Cardiac fibroblast (primary cell): ENCODE results near the gene CNIH2.
"Not testable (repeated sequence)": the region's sequence is repeated elsewhere in the genome, so short reads cannot be mapped to it uniquely, and the experiment has no call there.

Experiments used
- DNase-seq, 2 donors: peaks; one replicate each; pipeline versions ENCODE4 v3.0.0 to v3.0.0-alpha.2; 2010; ENCODE audit warnings: low read depth in 2 of 2
- H3K4me3 ChIP-seq, 2 donors: replicated peaks in 1 of 2; 1 replicate in 1 of 2; 2 replicates in 1 of 2; pipeline ENCODE4 v1.5.1; 2011; ENCODE audit warnings: low read depth in 2 of 2, low read length in 2 of 2, mild to moderate bottlenecking in 2 of 2, moderate library complexity in 1 of 2
- TF ChIP-seq, protein P1 (sequence below): IDR thresholded peaks from one replicate; pipeline ENCODE4 v1.5.1; 2011; ENCODE audit warnings: low read depth, mild to moderate bottlenecking, low read length, inconsistent platforms

Gene CNIH2

DNA sequence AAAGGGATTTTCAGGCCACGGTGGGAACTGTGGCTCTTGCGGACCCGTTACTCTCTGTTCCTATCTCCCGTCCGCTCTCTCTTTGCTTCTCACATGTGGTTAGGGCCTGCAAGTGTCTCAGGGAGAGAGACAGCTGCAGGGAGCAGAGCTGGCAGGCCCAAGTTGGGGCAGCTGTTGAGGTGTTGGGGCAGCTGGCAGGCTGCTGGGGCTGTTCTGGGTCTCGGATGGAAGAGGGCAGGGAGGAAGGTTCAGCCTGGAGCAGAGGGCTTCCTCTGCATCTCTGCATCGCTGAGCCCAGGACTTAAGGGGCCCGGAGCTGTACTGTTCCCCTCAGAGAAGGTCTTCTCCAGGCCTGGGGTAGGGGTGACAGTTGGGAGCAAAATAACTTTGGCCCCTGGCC, 2.6 kb upstream of the CNIH2 start:
- TF ChIP-seq, protein P1, sequence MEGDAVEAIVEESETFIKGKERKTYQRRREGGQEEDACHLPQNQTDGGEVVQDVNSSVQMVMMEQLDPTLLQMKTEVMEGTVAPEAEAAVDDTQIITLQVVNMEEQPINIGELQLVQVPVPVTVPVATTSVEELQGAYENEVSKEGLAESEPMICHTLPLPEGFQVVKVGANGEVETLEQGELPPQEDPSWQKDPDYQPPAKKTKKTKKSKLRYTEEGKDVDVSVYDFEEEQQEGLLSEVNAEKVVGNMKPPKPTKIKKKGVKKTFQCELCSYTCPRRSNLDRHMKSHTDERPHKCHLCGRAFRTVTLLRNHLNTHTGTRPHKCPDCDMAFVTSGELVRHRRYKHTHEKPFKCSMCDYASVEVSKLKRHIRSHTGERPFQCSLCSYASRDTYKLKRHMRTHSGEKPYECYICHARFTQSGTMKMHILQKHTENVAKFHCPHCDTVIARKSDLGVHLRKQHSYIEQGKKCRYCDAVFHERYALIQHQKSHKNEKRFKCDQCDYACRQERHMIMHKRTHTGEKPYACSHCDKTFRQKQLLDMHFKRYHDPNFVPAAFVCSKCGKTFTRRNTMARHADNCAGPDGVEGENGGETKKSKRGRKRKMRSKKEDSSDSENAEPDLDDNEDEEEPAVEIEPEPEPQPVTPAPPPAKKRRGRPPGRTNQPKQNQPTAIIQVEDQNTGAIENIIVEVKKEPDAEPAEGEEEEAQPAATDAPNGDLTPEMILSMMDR: no peak
- H3K4me3 ChIP-seq: no peak overlapping the region
- DNase-seq: no peak

DNA sequence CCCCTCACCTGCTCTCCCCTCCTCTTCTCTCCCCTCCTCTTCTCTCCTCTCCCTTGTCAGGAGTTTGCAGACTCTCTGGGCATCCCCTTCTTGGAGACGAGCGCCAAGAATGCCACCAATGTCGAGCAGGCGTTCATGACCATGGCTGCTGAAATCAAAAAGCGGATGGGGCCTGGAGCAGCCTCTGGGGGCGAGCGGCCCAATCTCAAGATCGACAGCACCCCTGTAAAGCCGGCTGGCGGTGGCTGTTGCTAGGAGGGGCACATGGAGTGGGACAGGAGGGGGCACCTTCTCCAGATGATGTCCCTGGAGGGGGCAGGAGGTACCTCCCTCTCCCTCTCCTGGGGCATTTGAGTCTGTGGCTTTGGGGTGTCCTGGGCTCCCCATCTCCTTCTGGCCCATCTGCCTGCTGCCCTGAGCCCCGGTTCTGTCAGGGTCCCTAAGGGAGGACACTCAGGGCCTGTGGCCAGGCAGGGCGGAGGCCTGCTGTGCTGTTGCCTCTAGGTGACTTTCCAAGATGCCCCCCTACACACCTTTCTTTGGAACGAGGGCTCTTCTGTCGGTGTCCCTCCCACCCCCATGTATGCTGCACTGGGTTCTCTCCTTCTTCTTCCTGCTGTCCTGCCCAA, 1.9 kb upstream of the CNIH2 start:
- no peak overlapping the region for H3K4me3 ChIP-seq
- TF ChIP-seq, protein P1: no peak
- no peak for DNase-seq

DNA sequence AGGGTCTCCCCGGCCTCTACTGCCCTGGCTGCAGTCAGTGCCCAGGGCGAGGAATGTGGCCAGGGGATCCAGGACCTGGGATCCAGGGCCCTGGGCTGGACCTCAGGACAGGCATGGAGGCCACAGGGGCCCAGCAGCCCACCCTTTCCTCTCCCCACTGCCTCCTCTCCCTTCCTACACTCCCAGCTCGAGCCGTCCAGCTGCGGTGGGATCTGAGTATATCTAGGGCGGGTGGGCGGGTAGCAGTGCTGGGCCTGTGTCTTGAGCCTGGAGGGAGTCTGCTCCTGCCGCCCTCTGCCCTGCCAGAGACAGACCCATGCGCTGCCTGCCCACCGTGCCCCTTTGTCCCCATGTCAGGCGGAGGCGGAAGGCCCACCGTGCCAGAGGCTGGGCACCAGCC, 1.4 kb upstream of the CNIH2 start:
- not testable (repeated sequence) for DNase-seq, H3K4me3 ChIP-seq

DNA sequence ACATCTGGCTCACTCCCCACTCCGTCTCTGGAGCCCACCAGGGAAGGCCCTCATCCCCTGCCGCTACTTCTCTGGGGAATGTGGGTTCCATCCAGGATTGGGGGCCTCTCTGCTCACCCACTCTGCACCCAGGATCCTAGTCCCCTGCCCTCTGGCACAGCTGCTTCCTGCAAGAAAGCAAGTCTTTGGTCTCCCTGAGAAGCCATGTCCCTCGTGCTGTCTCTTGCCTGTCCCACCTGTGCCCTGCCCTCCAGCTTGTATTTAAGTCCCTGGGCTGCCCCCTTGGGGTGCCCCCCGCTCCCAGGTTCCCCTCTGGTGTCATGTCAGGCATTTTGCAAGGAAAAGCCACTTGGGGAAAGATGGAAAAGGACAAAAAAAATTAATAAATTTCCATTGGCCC, 911 bp upstream of the CNIH2 start:
- not testable (repeated sequence) for DNase-seq, H3K4me3 ChIP-seq

DNA sequence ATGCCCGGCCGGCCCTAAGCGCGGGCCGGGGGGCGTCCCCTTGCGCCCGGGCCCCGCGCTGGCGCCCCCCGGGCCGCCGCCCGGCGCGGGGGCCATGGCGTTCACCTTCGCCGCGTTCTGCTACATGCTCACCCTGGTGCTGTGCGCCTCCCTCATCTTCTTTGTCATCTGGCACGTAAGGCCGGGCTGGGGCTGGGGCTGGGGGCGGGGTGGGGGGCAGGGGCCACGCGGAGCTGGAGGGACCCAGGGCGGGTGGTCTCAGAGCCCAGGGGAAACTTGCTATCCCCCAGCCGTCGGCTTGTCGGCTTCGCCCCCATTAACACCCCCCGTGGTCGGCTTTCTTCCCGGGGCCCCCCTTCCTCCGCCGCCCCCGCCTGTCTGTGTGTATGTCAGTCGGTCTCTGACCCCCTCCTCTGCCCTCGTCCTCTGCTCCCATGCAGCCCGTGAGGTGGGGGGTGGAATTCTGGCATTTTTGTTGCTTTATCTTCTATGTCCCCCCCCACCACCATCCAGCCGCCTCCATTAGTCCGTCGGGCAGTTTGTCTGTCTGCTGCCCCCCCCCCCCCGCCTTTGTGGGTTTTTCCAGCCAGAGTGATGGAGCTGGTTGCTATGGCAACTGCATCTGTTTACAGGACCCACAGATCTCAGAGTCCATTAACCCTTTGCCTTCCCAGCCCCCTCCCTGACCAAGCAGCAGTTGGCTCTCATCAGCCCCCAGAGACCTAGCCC, 552 bp downstream of the CNIH2 start:
- DNase-seq: peak; percentile 15 to 25
- TF ChIP-seq, protein P1: no peak
- no peak overlapping the region for H3K4me3 ChIP-seq

DNA sequence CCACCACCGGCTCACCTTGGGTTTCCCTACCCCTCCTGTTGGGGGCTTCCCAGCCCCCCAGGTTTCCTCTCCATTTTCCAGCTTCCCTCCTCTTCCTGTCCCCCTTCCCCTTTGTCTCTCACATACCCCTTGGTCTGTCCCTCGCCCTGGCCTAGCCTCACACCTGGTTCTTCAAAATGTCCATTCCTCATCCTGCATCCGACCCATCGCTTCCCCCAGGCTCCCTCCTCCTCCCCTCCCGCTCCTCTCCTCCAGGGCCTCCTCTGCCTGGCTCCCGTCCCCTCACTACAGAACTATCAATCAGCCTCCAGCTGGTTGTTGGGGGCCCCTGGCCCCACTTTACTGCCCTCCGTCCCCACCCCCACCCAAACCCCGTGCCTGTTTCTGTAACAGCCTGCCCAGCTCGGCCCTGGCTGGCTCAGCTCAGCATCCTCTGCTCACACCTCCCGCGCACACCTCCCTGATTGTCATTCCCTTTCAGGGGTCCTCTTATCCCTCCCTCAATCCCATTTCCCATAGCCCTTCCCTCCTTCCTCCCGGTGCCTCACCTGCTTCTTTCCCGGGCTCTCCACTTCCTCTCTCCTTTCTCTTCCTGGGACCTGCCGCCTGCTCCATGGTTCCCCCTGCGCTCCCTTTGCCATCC, 1.2 kb downstream of the CNIH2 start:
- no peak overlapping the region for H3K4me3 ChIP-seq
- no peak for DNase-seq
- TF ChIP-seq, protein P1: no peak

DNA sequence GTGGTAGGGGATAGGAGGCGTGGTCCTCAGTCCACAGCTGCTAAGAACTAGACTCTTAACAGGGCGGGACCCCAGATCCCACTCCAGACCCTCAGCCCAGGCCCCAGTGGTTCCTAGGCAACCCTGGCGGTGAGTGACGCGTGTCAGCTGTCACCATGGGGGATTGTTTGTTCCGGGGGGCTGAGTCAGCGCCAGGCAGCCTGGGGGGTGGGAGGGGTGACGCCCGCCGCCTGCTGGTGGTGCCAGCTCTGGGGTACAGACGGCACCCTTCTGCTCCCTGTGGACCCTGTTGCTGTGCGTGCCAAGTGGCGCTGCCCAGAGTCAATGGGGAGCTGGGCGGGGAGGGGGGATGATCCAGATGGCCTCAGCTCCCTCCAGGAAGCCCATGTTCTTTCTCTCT, 2.5 kb downstream of the CNIH2 start:
- no peak overlapping the region for H3K4me3 ChIP-seq
- DNase-seq: no peak

More for the DNA sequence above, 2.5 kb downstream of the CNIH2 start:
- TF ChIP-seq, protein P1: no peak
